OCI-LY3 (cell line): ENCODE results near the gene MVK.

Source experiments
- EZH2phosphoT487 ChIP-seq: fragments of 200-600 bp; shearing (Covaris generic); IDR thresholded peaks from 2 replicates; pipeline ENCODE4 v1.6.1; 2018; ENCODE audit warnings: antibody characterized with exemption, mixed run types, low read depth
- TF ChIP-seq, protein P1 (sequence below): fragments of 200-600, 300-600 bp; sonication (generic); IDR thresholded peaks from 2 replicates; pipeline ENCODE4 v1.5.1; 2014; ENCODE audit warnings: antibody characterized with exemption, low read length, low read depth

DNA sequence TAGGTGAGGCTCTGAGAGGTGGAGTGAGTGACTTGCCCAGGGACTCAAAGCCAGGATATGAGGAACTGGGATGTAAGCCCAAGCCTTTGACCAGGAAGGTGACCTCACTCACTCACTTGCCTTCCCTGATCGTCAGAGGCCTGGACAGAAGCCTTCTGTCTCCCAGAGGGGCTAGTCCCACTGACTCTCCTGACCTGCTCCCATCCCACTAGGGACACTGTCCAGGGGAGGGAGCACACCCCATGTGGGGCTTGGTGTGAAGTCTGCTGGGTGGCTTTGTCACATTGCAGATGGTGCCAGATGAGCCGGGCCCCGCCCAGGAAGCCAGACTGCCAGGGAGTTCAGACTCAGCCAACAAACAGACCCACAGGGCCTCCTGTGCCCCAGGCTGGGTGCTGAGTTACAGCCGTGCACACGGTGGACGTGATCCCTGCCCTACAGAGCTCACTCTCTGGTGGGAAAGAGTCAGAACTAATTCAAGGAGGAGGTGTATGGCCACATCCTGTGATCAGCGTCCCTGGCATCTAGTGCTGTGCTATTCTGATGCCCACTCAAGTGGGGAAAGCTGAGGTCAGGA is 28.6 kb upstream of the MVK start:
- TF ChIP-seq, protein P1, sequence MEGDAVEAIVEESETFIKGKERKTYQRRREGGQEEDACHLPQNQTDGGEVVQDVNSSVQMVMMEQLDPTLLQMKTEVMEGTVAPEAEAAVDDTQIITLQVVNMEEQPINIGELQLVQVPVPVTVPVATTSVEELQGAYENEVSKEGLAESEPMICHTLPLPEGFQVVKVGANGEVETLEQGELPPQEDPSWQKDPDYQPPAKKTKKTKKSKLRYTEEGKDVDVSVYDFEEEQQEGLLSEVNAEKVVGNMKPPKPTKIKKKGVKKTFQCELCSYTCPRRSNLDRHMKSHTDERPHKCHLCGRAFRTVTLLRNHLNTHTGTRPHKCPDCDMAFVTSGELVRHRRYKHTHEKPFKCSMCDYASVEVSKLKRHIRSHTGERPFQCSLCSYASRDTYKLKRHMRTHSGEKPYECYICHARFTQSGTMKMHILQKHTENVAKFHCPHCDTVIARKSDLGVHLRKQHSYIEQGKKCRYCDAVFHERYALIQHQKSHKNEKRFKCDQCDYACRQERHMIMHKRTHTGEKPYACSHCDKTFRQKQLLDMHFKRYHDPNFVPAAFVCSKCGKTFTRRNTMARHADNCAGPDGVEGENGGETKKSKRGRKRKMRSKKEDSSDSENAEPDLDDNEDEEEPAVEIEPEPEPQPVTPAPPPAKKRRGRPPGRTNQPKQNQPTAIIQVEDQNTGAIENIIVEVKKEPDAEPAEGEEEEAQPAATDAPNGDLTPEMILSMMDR = no peak
- no peak for TF ChIP-seq EZH2phosphoT487
